Kidney (tissue), 14 donors: Measurements from ENCODE around the gene GAA. TPM values are rescaled to one million over a fixed set of nuclear protein-coding genes. Genes with fewer than 3 reads are reported as not detected.

Experiments used
- DNase-seq, 5 donors: peaks; one replicate each; pipeline ENCODE4 v3.0.0-alpha.2; 2013 to 2020
- FAIRE-seq: peaks from 2 replicates; lab custom pipeline; 2012; peaks lifted over from hg19 to GRCh38; lab: Jason Lieb, UNC
- H3K27ac ChIP-seq, 2 donors: one replicate each; pipeline ENCODE4 v1.7.0; 2013; ENCODE audit warnings: low read depth in 2 of 2, low read length in 2 of 2, inconsistent platforms in 1 of 2
- H3K27me3 ChIP-seq: one replicate; pipeline ENCODE4 v1.7.1; 2013; ENCODE audit warnings: low read length, inconsistent platforms; ENCODE audit not compliant: control insufficient read depth, insufficient read depth
- H3K36me3 ChIP-seq, 3 donors: one replicate each; pipeline versions ENCODE4 v1.7.0 to v1.7.1; 2013; ENCODE audit warnings: low read length in 3 of 3, control low read depth in 1 of 3, inconsistent platforms in 1 of 3; ENCODE audit not compliant: insufficient read depth in 3 of 3, control insufficient read depth in 2 of 3
- H3K4me1 ChIP-seq, 3 donors: one replicate each; pipeline versions ENCODE4 v1.7.0 to v1.7.1; 2013; ENCODE audit warnings: low read length in 3 of 3, inconsistent platforms in 1 of 3, low read depth in 1 of 3; ENCODE audit not compliant: control insufficient read depth in 2 of 3, insufficient read depth in 2 of 3
- H3K4me3 ChIP-seq, 3 donors: one replicate each; pipeline versions ENCODE4 v1.7.0 to v1.8.1; 2013; ENCODE audit warnings: low read length in 3 of 3, control low read depth in 1 of 3, inconsistent platforms in 1 of 3
- H3K9ac ChIP-seq, 3 donors: one replicate each; pipeline versions ENCODE4 v1.7.0 to v1.7.1; 2013; ENCODE audit warnings: low read length in 3 of 3, control low read depth in 1 of 3, inconsistent platforms in 1 of 3
- H3K9me3 ChIP-seq, 3 donors: one replicate each; pipeline versions ENCODE4 v1.7.0 to v1.7.1; 2013; ENCODE audit warnings: low read length in 3 of 3, control low read depth in 1 of 3, inconsistent platforms in 1 of 3; ENCODE audit not compliant: control insufficient read depth in 2 of 3, insufficient read depth in 1 of 3
- CTCF ChIP-seq: IDR thresholded peaks from 3 replicates; pipeline ENCODE4 v1.5.1; 2012; ENCODE audit warnings: mild to moderate bottlenecking, moderate library complexity, borderline replicate concordance; ENCODE audit not compliant: insufficient read depth; ENCODE audit errors: extremely low read depth
- intact Hi-C: fragments of 100-400 bp; cut with DNase I; formaldehyde crosslinking; loops from one replicate; pipeline ENCODE4 v1.11.1; 2022
- polyA plus RNA-seq: library from polyadenylated mRNA; stranded (reverse); fragments of 350-450 nt; fragmentation: Illumina TruSeq; extraction: RNeasy Lipid Tissue Mini Kit (QIAGEN cat#74804); gene quantifications from one replicate; pipeline ENCODE4 v1.2.3, GENCODE V29; 2014; ENCODE audit warnings: low read depth, low replicate concordance; ENCODE audit not compliant: insufficient read depth
- total RNA-seq: library from RNA; stranded (reverse); fragmentation: NEBNext Ultra II Directional; extraction: Animal tissue kit (Norgen Biotek cat#: 25700); gene quantifications from one replicate; pipeline ENCODE4 v1.2.1, GENCODE V29; 2021
- donor health status: control.
- donor health status: control.
- donor health status: control.
- donor health status: control.
- donor health status: control.
- donor health status: DM: yes; HTN: yes; CAD: no.
- donor health status: Normal renal cell carcinoma (clear cell type).

Gene GAA
- total and polyA plus RNA-seq, 2 donors from 2014 or later = 62.3 to 78.7 TPM

DNA sequence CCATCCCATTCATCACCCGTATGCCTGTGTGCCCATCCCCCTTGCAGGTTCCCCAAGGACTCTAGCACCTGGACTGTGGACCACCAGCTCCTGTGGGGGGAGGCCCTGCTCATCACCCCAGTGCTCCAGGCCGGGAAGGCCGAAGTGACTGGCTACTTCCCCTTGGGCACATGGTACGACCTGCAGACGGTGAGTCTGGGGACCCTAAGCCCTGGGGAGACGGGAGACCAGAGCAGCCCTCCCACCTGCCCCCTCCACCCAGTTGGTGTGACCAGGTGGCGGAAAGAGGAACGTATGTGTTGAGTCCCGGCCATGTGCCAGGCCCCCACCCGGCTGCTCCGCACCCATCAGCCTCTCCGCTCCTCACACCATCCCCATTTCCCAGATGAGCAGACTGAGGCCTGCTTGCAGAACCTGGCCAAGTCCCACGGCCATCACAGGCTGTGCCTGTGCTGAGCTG, 15.6 kb downstream of the GAA start:
- H3K9me3 ChIP-seq = no peaks in the 10 kb centered on the region
- DNase-seq (peak in 1 of 5 donors; percentile 60), FAIRE-seq (no peak)
- TF ChIP-seq CTCF = no peak
- H3K27ac ChIP-seq = no peak overlapping the region
- H3K4me1 ChIP-seq = no peaks in the 10 kb centered on the region
- H3K4me3 ChIP-seq = no peak overlapping the region
- H3K36me3 ChIP-seq = no peaks in the 10 kb centered on the region
- intact Hi-C loops = no loop called here
- no peaks in the 10 kb centered on the region for H3K27me3 ChIP-seq
- H3K9ac ChIP-seq = no peak overlapping the region

DNA sequence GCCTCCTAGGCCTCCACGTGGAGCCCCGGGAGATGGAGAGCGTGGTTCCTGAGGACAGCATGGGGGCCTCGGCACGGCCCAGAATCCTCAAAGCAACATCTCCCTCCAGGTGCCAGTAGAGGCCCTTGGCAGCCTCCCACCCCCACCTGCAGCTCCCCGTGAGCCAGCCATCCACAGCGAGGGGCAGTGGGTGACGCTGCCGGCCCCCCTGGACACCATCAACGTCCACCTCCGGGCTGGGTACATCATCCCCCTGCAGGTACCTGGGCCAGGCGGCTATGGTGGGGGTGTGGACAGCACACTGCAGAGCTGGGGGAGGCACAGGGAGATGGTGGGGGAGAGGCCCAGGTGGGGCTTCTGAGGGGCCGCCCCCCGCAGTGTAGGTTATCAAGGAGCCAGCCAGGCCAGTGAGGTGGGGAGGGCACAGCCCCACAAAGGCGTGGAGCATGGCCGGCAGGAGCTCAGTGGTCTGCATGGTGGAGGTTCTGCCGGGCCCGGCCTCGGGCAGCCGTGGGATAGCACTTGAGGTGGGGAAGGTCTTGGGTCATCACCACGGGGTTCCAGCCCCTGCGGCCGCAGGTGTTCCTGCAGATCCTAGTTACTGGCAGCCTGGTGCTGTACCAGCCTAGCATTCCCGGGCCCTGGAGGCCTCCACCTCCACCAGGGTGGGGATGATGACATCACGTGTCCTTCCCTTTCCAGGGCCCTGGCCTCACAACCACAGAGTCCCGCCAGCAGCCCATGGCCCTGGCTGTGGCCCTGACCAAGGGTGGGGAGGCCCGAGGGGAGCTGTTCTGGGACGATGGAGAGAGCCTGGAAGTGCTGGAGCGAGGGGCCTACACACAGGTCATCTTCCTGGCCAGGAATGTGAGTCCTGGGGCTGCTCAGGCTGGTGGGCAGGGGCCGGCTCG, 16.4 kb downstream of the GAA start:
- TF ChIP-seq CTCF = no peak
- intact Hi-C loops = no loop called here
- FAIRE-seq = no peak
- no peaks in the 10 kb centered on the region for H3K4me1 ChIP-seq
- H3K9ac ChIP-seq = no peak overlapping the region
- no peak overlapping the region for H3K4me3 ChIP-seq
- DNase-seq = peak in 1 of 5 donors; percentile 69
- no peaks in the 10 kb centered on the region for H3K36me3 ChIP-seq
- no peaks in the 10 kb centered on the region for H3K9me3 ChIP-seq
- H3K27ac ChIP-seq = no peak overlapping the region
- H3K27me3 ChIP-seq = no peaks in the 10 kb centered on the region

GRCh38 chr17:80118601-80119270, 17.4 kb downstream of the GAA start:
- TF ChIP-seq CTCF = no peak
- DNase-seq (peak in 1 of 5 donors; percentile 39), FAIRE-seq (no peak)
- no peak overlapping the region for H3K27ac ChIP-seq
- H3K4me1 ChIP-seq = no peaks in the 10 kb centered on the region
- no peak overlapping the region for H3K4me3 ChIP-seq
- H3K36me3 ChIP-seq = no peaks in the 10 kb centered on the region
- intact Hi-C loops = no loop called here
- no peaks in the 10 kb centered on the region for H3K9me3 ChIP-seq
- no peak overlapping the region for H3K9ac ChIP-seq
- H3K27me3 ChIP-seq = no peaks in the 10 kb centered on the region
